Lower leg skin (tissue), 3 donors: ENCODE measurements around the gene CES4A.

Source experiments
- CTCF ChIP-seq, 3 donors: fragments of 450-650 bp; IDR thresholded peaks; one replicate each; pipeline ENCODE4 v1.5.1; 2016; ENCODE audit warnings: antibody characterized with exemption in 3 of 3, mild to moderate bottlenecking in 3 of 3, moderate library complexity in 2 of 3
- POLR2A ChIP-seq, 2 donors: fragments of 450-650 bp; IDR thresholded peaks; one replicate each; pipeline ENCODE4 v1.6.1; 2016 to 2017; ENCODE audit warnings: antibody characterized with exemption in 2 of 2, mild to moderate bottlenecking in 1 of 2, moderate library complexity in 1 of 2

- no peak for TF ChIP-seq CTCF (IDR thresholded peaks at IDR 0.05)
- no peak for TF ChIP-seq POLR2A (IDR thresholded peaks at IDR 0.05)
Observed at GRCh38 chr16:67029254-67030096, 41.1 kb downstream of the CES4A start.
